Measurements from ENCODE around the gene MBNL1.

MBNL1 gene

GRCh38 chr3:152269831-152270734 lies 1.4 kb downstream of the MBNL1 start:
- Mint-ChIP-seq H3K4me1 (ENCODE audit: low read depth in 2 of 2) (peaks cover 37 to 60% of the 10 kb centered on the region in 2 donors), H3K27me3 (no peaks in the 10 kb centered on the region), H3K9me3 (no peaks in the 10 kb centered on the region), H3K27ac (peak overlapping the region; percentile 97 to 99), H3K36me3 (ENCODE audit: insufficient read depth) (peaks cover 56% of the 10 kb centered on the region), H3K4me3 (peak overlapping the region; percentile 83 to 95)
- ATAC-seq (replicated peaks) (peak; percentile 43), DNase-seq (no peak)

GRCh38 chr3:152270937-152271336 lies 2.2 kb downstream of the MBNL1 start:
- Mint-ChIP-seq H3K4me3 (peak overlapping the region; percentile 83 to 95), H3K27ac (peak overlapping the region; percentile 97 to 99), H3K27me3 (no peaks in the 10 kb centered on the region), H3K36me3 (ENCODE audit: insufficient read depth) (peaks cover 62% of the 10 kb centered on the region), H3K9me3 (no peaks in the 10 kb centered on the region), H3K4me1 (ENCODE audit: low read depth in 2 of 2) (peaks cover 39 to 66% of the 10 kb centered on the region in 2 donors)
- DNase-seq (no peak), ATAC-seq (replicated peaks) (no peak)

DNA sequence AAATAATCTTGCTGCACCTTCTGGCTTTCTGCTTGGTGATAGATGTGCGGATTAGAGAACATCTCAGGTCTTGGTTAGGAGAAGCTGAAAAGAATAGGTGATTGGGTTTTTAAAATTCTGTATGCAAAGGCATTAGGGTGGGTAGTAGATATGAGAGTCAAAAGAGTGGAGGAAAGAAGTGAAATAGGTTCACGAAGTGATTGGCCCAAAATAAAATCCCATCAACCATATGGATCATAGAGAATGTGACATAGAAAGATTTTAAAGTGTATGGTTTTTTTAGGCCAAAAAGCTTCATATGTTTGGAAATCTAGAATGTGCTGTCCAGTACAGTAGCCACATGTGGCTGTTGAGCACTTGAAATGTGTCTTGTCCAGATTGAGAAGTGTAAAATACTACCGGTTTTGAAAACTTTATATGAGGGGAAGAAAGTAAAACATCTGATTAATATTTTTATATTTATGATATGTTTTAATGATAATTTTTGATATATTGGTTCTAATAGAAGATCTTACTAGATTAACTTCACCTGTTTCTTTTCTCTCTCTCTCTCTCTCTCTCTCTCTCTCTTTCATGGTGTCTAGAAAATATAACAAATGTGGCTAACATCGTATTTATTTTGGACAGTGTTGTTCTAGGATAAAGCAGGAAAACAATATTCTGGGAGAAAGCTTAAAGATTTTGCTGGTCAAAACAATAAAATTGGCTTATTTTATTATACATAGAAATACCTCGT lies 2.9 kb downstream of the MBNL1 start:
- H3K9me3 Mint-ChIP-seq, result no peaks in the 10 kb centered on the region
- ATAC-seq (replicated peaks) (no peak), DNase-seq (no peak)
- peak overlapping the region; percentile 83 to 95 for H3K4me3 Mint-ChIP-seq
- peaks cover 38 to 67% of the 10 kb centered on the region in 2 donors for H3K4me1 Mint-ChIP-seq (ENCODE audit: low read depth in 2 of 2)
- H3K27ac Mint-ChIP-seq, result peak overlapping the region; percentile 97 to 99
- no peaks in the 10 kb centered on the region for H3K27me3 Mint-ChIP-seq
- H3K36me3 Mint-ChIP-seq (ENCODE audit: insufficient read depth), result peaks cover 61% of the 10 kb centered on the region

- DNase-seq (no peak), ATAC-seq (replicated peaks) (no peak)
- Mint-ChIP-seq H3K4me3 (peak overlapping the region; percentile 83 to 95), H3K9me3 (no peaks in the 10 kb centered on the region), H3K27ac (peak overlapping the region; percentile 97 to 99), H3K36me3 (ENCODE audit: insufficient read depth) (peaks cover 59% of the 10 kb centered on the region), H3K4me1 (ENCODE audit: low read depth in 2 of 2) (peaks cover 31 to 61% of the 10 kb centered on the region in 2 donors), H3K27me3 (no peaks in the 10 kb centered on the region)
Observed at GRCh38 chr3:152272771-152273242, 4.1 kb downstream of the MBNL1 start.

- Mint-ChIP-seq H3K36me3 (ENCODE audit: insufficient read depth) (peaks cover 38% of the 10 kb centered on the region), H3K9me3 (no peaks in the 10 kb centered on the region), H3K27me3 (no peaks in the 10 kb centered on the region), H3K4me1 (ENCODE audit: low read depth in 2 of 2) (peaks cover 49 to 73% of the 10 kb centered on the region in 2 donors), H3K27ac (peak overlapping the region; percentile 75 to 99), H3K4me3 (peak overlapping the region; percentile 56 to 68)
- DNase-seq (no peak), ATAC-seq (replicated peaks) (peak; percentile 34)
Observed at GRCh38 chr3:152276681-152277080, 8.0 kb downstream of the MBNL1 start.

- H3K4me1 Mint-ChIP-seq (ENCODE audit: low read depth in 2 of 2), result peaks cover 46 to 71% of the 10 kb centered on the region in 2 donors
- no peaks in the 10 kb centered on the region for H3K27me3 Mint-ChIP-seq
- ATAC-seq (replicated peaks), result no peak
- no peaks in the 10 kb centered on the region for H3K9me3 Mint-ChIP-seq
- no peak for DNase-seq
- H3K36me3 Mint-ChIP-seq (ENCODE audit: insufficient read depth), result peaks cover 37% of the 10 kb centered on the region
- H3K27ac Mint-ChIP-seq, result peak overlapping the region; percentile 75 to 99
- peak overlapping the region; percentile 48 to 68 for H3K4me3 Mint-ChIP-seq
Observed at GRCh38 chr3:152277198-152277597, 8.5 kb downstream of the MBNL1 start.

GRCh38 chr3:152278756-152279427 lies 10.2 kb downstream of the MBNL1 start:
- Mint-ChIP-seq H3K4me3 (peak overlapping the region; percentile 47 to 68), H3K27ac (peak overlapping the region; percentile 18 to 77), H3K4me1 (ENCODE audit: low read depth in 2 of 2) (peaks cover 53 to 70% of the 10 kb centered on the region in 2 donors), H3K36me3 (ENCODE audit: insufficient read depth) (peaks cover 37% of the 10 kb centered on the region), H3K27me3 (no peaks in the 10 kb centered on the region), H3K9me3 (no peaks in the 10 kb centered on the region)
- DNase-seq, result no peak
- no peak for ATAC-seq (replicated peaks)

DNA sequence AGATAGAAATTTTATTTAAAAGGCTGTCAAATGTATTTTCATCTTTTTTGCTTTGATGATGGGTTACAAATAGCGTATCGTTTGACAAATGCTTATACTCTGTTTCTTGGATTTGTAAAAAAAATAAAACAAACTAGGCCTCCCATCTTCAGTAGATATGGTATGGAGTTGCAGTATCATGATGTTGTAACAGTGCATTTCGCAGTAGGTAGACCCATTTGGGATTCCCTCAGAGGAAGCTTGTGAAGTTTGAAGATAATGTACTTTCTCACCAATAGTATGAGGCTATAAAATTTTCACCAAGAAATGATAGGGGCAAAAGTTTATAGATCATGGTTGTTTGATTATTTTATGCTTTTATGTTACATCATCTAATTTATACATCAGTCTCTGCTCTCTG lies 10.8 kb downstream of the MBNL1 start:
- Mint-ChIP-seq H3K4me3 (peak overlapping the region; percentile 47 to 68), H3K27me3 (no peaks in the 10 kb centered on the region), H3K27ac (peak overlapping the region in 1 of 2 donors; percentile 77), H3K36me3 (ENCODE audit: insufficient read depth) (peaks cover 41% of the 10 kb centered on the region), H3K9me3 (no peaks in the 10 kb centered on the region), H3K4me1 (ENCODE audit: low read depth in 2 of 2) (peaks cover 53 to 68% of the 10 kb centered on the region in 2 donors)
- no peak for ATAC-seq (replicated peaks)
- DNase-seq, result no peak

GRCh38 chr3:152280539-152280938 lies 11.8 kb downstream of the MBNL1 start:
- peak overlapping the region; percentile 47 to 68 for H3K4me3 Mint-ChIP-seq
- H3K36me3 Mint-ChIP-seq (ENCODE audit: insufficient read depth), result peaks cover 42% of the 10 kb centered on the region
- no peaks in the 10 kb centered on the region for H3K27me3 Mint-ChIP-seq
- ATAC-seq (replicated peaks) (no peak), DNase-seq (no peak)
- H3K9me3 Mint-ChIP-seq, result no peaks in the 10 kb centered on the region
- H3K27ac Mint-ChIP-seq, result peak overlapping the region; percentile 77 to 85
- peaks cover 53 to 70% of the 10 kb centered on the region in 2 donors for H3K4me1 Mint-ChIP-seq (ENCODE audit: low read depth in 2 of 2)

GRCh38 chr3:152281133-152281713 lies 12.5 kb downstream of the MBNL1 start:
- DNase-seq (no peak), ATAC-seq (replicated peaks) (peak; percentile 23)
- Mint-ChIP-seq H3K36me3 (ENCODE audit: insufficient read depth) (peaks cover 46% of the 10 kb centered on the region), H3K4me3 (peak overlapping the region; percentile 56 to 68), H3K9me3 (no peaks in the 10 kb centered on the region), H3K27me3 (no peaks in the 10 kb centered on the region), H3K27ac (peak overlapping the region; percentile 42 to 80), H3K4me1 (ENCODE audit: low read depth in 2 of 2) (peaks cover 53 to 69% of the 10 kb centered on the region in 2 donors)

GRCh38 chr3:152282813-152283212 lies 14.1 kb downstream of the MBNL1 start:
- Mint-ChIP-seq H3K36me3 (ENCODE audit: insufficient read depth) (peaks cover 52% of the 10 kb centered on the region), H3K4me3 (peak overlapping the region; percentile 51 to 65), H3K9me3 (no peaks in the 10 kb centered on the region), H3K27me3 (no peaks in the 10 kb centered on the region), H3K27ac (peak overlapping the region; percentile 62 to 70), H3K4me1 (ENCODE audit: low read depth in 2 of 2) (peaks cover 48 to 66% of the 10 kb centered on the region in 2 donors)
- DNase-seq, result no peak
- ATAC-seq (replicated peaks), result no peak

DNA sequence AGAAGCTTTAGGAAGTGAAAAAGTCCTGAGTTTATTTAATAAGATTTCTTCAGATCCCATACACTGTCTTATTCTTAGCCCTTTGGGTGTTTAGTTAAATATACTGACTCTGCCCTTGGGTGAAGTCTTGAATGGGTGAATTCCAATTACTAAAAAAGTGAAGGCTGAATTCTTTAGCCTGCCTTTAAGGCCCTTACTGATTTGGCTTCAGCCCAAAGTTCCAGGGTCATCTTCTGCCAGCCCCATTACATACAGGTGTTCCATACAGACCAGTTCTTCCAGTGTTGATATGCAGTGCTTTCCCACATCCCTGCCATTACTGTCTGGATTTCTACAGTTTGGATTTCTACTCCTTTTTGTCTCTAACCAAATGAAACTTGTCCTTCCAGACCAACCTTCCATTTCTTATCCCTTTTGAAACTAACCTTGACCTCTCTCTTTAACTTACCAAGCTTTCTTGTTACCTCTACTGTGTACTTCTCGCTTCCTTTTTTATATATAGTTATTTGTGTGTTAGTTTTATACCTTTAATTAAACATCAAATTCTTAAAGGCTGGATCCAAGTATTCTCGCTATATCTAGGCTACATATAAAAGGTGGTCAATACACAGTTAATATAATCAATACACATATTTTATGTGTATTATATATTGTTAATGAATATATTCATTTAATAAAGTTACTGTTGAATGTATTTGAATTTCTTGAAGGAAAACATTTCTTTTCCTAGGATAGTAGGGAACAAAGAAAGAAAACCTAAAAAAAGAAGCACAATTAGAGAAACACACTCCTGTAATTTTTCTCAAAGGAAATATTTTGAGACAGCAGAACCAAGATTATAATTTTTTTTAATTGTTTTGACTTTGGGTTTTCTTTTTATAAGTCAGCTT lies 15.0 kb downstream of the MBNL1 start:
- ATAC-seq (replicated peaks) (no peak), DNase-seq (no peak)
- peak overlapping the region; percentile 62 to 70 for H3K27ac Mint-ChIP-seq
- H3K36me3 Mint-ChIP-seq (ENCODE audit: insufficient read depth), result peaks cover 52% of the 10 kb centered on the region
- no peaks in the 10 kb centered on the region for H3K9me3 Mint-ChIP-seq
- peaks cover 46 to 72% of the 10 kb centered on the region in 2 donors for H3K4me1 Mint-ChIP-seq (ENCODE audit: low read depth in 2 of 2)
- H3K27me3 Mint-ChIP-seq, result no peaks in the 10 kb centered on the region
- peak overlapping the region; percentile 51 to 65 for H3K4me3 Mint-ChIP-seq
